Measurements from ENCODE around the gene CYTH2.
A peak's percentile ranks its signal among the peaks of the same experiment; 100 is the strongest.

CYTH2 gene

GRCh38 chr19:48470856-48471255 is 1.7 kb downstream of the CYTH2 start:
- TF ChIP-seq MAX (IDR thresholded peaks at IDR 0.05; ENCODE audit: low read depth, low read length) (no peak), MYC (IDR thresholded peaks at IDR 0.05; ENCODE audit: low read depth, low read length) (no peak), CTCF (IDR thresholded peaks at IDR 0.05; ENCODE audit: low read depth, low read length) (no peak), POLR2A (IDR thresholded peaks at IDR 0.05; ENCODE audit: extremely low read depth, insufficient read length) (no peak)
- DNase-seq (ENCODE audit: low read depth), result no peak
- no peak overlapping the region for H3K4me3 ChIP-seq (ENCODE audit: low read depth, low read length)

- DNase-seq (ENCODE audit: low read depth), result no peak
- H3K4me3 ChIP-seq (ENCODE audit: low read depth, low read length), result no peak overlapping the region
- no peak for TF ChIP-seq MAX (IDR thresholded peaks at IDR 0.05; ENCODE audit: low read depth, low read length)
- TF ChIP-seq CTCF (IDR thresholded peaks at IDR 0.05; ENCODE audit: low read depth, low read length), result no peak
- no peak for TF ChIP-seq MYC (IDR thresholded peaks at IDR 0.05; ENCODE audit: low read depth, low read length)
- no peak for TF ChIP-seq POLR2A (IDR thresholded peaks at IDR 0.05; ENCODE audit: extremely low read depth, insufficient read length)
Measured at GRCh38 chr19:48471836-48472235, 2.7 kb downstream of the CYTH2 start.

GRCh38 chr19:48473161-48473966 is 4.2 kb downstream of the CYTH2 start:
- no peak for TF ChIP-seq MYC (IDR thresholded peaks at IDR 0.05; ENCODE audit: low read depth, low read length)
- TF ChIP-seq POLR2A (IDR thresholded peaks at IDR 0.05; ENCODE audit: extremely low read depth, insufficient read length), result peak; percentile 5
- H3K4me3 ChIP-seq (ENCODE audit: low read depth, low read length), result no peak overlapping the region
- no peak for DNase-seq (ENCODE audit: low read depth)

GRCh38 chr19:48474084-48474592 is 5.0 kb downstream of the CYTH2 start:
- TF ChIP-seq MAX (IDR thresholded peaks at IDR 0.05; ENCODE audit: low read depth, low read length), result no peak
- TF ChIP-seq POLR2A (IDR thresholded peaks at IDR 0.05; ENCODE audit: extremely low read depth, insufficient read length), result peak; percentile 13
- no peak for TF ChIP-seq CTCF (IDR thresholded peaks at IDR 0.05; ENCODE audit: low read depth, low read length)
- TF ChIP-seq MYC (IDR thresholded peaks at IDR 0.05; ENCODE audit: low read depth, low read length), result no peak
- no peak overlapping the region for H3K4me3 ChIP-seq (ENCODE audit: low read depth, low read length)
- DNase-seq (ENCODE audit: low read depth), result no peak

GRCh38 chr19:48475369-48476068 is 6.3 kb downstream of the CYTH2 start:
- TF ChIP-seq MYC (IDR thresholded peaks at IDR 0.05; ENCODE audit: low read depth, low read length) (no peak), CTCF (IDR thresholded peaks at IDR 0.05; ENCODE audit: low read depth, low read length) (no peak), POLR2A (IDR thresholded peaks at IDR 0.05; ENCODE audit: extremely low read depth, insufficient read length) (no peak), MAX (IDR thresholded peaks at IDR 0.05; ENCODE audit: low read depth, low read length) (no peak)
- H3K4me3 ChIP-seq (ENCODE audit: low read depth, low read length), result no peak overlapping the region
- DNase-seq (ENCODE audit: low read depth), result no peak

GRCh38 chr19:48476176-48476575 is 7.0 kb downstream of the CYTH2 start:
- no peak overlapping the region for H3K4me3 ChIP-seq (ENCODE audit: low read depth, low read length)
- TF ChIP-seq MAX (IDR thresholded peaks at IDR 0.05; ENCODE audit: low read depth, low read length) (no peak), CTCF (IDR thresholded peaks at IDR 0.05; ENCODE audit: low read depth, low read length) (no peak), MYC (IDR thresholded peaks at IDR 0.05; ENCODE audit: low read depth, low read length) (no peak), POLR2A (IDR thresholded peaks at IDR 0.05; ENCODE audit: extremely low read depth, insufficient read length) (no peak)
- DNase-seq (ENCODE audit: low read depth), result peak; percentile 65
